Measurements from ENCODE around the gene TDRD9.

DNA sequence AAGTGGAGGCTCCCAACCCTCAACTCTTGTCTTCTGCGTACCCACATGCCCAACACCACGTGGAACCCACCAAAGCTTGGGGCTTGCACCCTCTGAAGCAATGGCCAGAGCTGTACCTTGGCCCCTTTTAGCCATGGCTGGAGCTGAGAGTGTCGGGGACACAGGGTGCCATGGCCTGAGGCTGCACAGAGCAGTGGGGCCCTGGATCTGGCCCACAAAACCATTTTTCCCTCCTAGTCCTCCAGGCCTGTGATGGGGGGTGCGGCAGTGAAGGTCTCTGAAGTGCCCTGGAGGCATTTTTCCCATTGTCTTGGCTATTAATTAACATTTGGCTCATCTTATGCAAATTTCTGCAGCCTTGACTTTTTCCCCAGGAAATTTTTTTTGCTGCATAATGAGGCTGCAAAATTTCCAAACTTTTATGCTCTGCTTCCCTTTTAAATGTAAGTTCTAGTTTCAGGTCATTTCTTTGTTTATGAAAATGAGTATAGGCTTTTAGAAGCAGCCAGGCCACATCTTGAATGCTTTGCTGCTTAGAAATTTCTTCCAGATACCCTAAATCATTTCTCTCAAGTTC, 138.6 kb downstream of the TDRD9 start:
- TF ChIP-seq TAF1 (IDR thresholded peaks at IDR 0.05; ENCODE audit: low read depth, low read length) = no peak
- TF ChIP-seq POLR2A (IDR thresholded peaks at IDR 0.05; ENCODE audit: low read depth, low read length) = no peak
- no peak for TF ChIP-seq POLR2AphosphoS5 (IDR thresholded peaks at IDR 0.05; ENCODE audit: low read depth, low read length)
- no peak for TF ChIP-seq POU2F2 (IDR thresholded peaks at IDR 0.05; ENCODE audit: low read depth, low read length)
- TF ChIP-seq SPI1 (IDR thresholded peaks at IDR 0.05; ENCODE audit: low read depth, low read length) = no peak
- no peak for TF ChIP-seq PAX5 (IDR thresholded peaks at IDR 0.05; ENCODE audit: insufficient read depth, low read length, severe bottlenecking)

Data from GM12891 (cell line).